Stimulated activated CD4-positive, alpha-beta T cell treated with anti-CD3 and anti-CD28 coated beads, Interleukin-2, amount 100 ng/mL, for 24 hours (primary cell): ENCODE results near the gene CTAGE8.
"Not testable (repeated sequence)": the region's sequence is repeated elsewhere in the genome, so short reads cannot be mapped to it uniquely, and the experiment has no call there.

Experiments used
- DNase-seq, 2 donors: peaks; one replicate each; pipeline ENCODE4 v3.0.0-alpha.2; 2020

Gene CTAGE8

GRCh38 chr7:144256112-144256511, 13.0 kb downstream of the CTAGE8 start:
- DNase-seq = no peak

GRCh38 chr7:144255471-144255897, 13.6 kb downstream of the CTAGE8 start:
- DNase-seq = no peak

- DNase-seq = not testable (repeated sequence)
Observed at GRCh38 chr7:144252307-144252706, 16.8 kb downstream of the CTAGE8 start.

GRCh38 chr7:144247674-144248330, 21.3 kb downstream of the CTAGE8 start:
- DNase-seq = not testable (repeated sequence)

GRCh38 chr7:144246967-144247366, 22.1 kb downstream of the CTAGE8 start:
- not testable (repeated sequence) for DNase-seq

- DNase-seq = not testable (repeated sequence)
Observed at GRCh38 chr7:144245372-144245771, 23.7 kb downstream of the CTAGE8 start.

- not testable (repeated sequence) for DNase-seq
Observed at GRCh38 chr7:144239365-144239764, 29.7 kb downstream of the CTAGE8 start, which contains the start of gene OR2A42. Gene OR2A42 (minus strand): TSS chr7:144239605. CDS start chr7:144232843, 6,762 bp downstream.

- DNase-seq = not testable (repeated sequence)
Observed at GRCh38 chr7:144238530-144239082, 30.5 kb downstream of the CTAGE8 start.

- DNase-seq = not testable (repeated sequence)
Observed at GRCh38 chr7:144233039-144233438, 36.0 kb downstream of the CTAGE8 start.

- DNase-seq = not testable (repeated sequence)
Observed at GRCh38 chr7:144231027-144231426, 38.1 kb downstream of the CTAGE8 start.

GRCh38 chr7:144228810-144229209, 40.3 kb downstream of the CTAGE8 start:
- DNase-seq = not testable (repeated sequence)

- not testable (repeated sequence) for DNase-seq
Observed at GRCh38 chr7:144226866-144227265, 42.2 kb downstream of the CTAGE8 start.

GRCh38 chr7:144223675-144224074, 45.4 kb downstream of the CTAGE8 start:
- DNase-seq = not testable (repeated sequence)

GRCh38 chr7:144220531-144220930, 48.6 kb downstream of the CTAGE8 start:
- DNase-seq = not testable (repeated sequence)

GRCh38 chr7:144219149-144219548, 49.9 kb downstream of the CTAGE8 start:
- DNase-seq = not testable (repeated sequence)

GRCh38 chr7:144218581-144218980, 50.5 kb downstream of the CTAGE8 start:
- DNase-seq = not testable (repeated sequence)

- DNase-seq = not testable (repeated sequence)
Observed at GRCh38 chr7:144217200-144217599, 51.9 kb downstream of the CTAGE8 start.
